PFSK-1 (cell line): Measurements from ENCODE around the gene ZFYVE26.

Experiments used
- FOXP2 ChIP-seq: optimal IDR thresholded peaks from 2 replicates; pipeline ENCODE3; 2011; ENCODE audit warnings: borderline replicate concordance, control low read depth, inconsistent platforms; ENCODE audit not compliant: insufficient read depth; ENCODE audit errors: extremely low read length, extremely low read depth
- POLR2AphosphoS5 ChIP-seq: IDR thresholded peaks from 2 replicates; pipeline ENCODE4 v1.6.1; 2012; ENCODE audit warnings: low read depth, mild to moderate bottlenecking, control low read depth, low read length, moderate library complexity
- SIN3A ChIP-seq: IDR thresholded peaks from 2 replicates; pipeline ENCODE4 v1.6.1; 2012; ENCODE audit warnings: mild to moderate bottlenecking, low read length, moderate library complexity, borderline replicate concordance; ENCODE audit not compliant: insufficient read depth
- TAF1 ChIP-seq: IDR thresholded peaks from 2 replicates; pipeline ENCODE4 v1.6.1; 2012; ENCODE audit warnings: low read length, control low read depth, borderline replicate concordance; ENCODE audit not compliant: insufficient read depth
- TF ChIP-seq, protein P1 (sequence below), 2 experiments: IDR thresholded peaks; 2 replicates each; pipeline versions ENCODE4 v1.6.1 to v1.8.0; 2011 to 2012; ENCODE audit warnings: low read depth in 2 of 2, low read length in 2 of 2, control low read depth in 1 of 2, inconsistent platforms in 1 of 2, mild to moderate bottlenecking in 1 of 2, moderate library complexity in 1 of 2; ENCODE audit not compliant: insufficient read depth in 1 of 2

DNA sequence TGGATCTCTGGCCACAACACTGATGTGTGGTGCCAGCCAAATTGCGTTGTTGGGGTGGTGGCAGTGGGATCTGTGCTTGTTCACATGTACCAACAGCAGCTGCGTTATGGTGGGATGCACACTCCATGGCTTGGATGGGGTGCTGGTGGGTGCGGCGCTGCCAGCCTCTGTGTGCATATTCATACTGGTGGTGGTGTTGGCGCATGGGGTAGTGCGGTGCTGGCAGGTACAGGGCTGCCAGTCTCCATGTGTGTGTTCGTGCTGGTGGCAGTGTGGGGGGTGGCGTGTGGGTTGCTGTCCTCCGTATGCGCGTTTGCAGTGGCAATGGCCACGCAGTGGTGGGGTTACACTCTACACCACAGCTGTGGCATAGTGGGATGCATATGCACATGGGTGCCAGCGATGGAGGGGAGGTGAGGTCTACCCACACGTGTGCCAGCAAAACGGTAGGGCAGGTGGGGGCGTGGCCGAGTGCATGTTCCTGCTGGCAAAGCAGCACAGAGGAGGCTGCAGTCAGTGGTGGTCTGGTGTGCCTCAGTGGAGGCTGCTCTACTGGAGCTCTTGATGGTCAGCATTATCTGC lies 29.7 kb upstream of the ZFYVE26 start:
- TF ChIP-seq POLR2AphosphoS5 (no peak), TAF1 (no peak), SIN3A (no peak), FOXP2 (no peak)
- TF ChIP-seq, protein P1, sequence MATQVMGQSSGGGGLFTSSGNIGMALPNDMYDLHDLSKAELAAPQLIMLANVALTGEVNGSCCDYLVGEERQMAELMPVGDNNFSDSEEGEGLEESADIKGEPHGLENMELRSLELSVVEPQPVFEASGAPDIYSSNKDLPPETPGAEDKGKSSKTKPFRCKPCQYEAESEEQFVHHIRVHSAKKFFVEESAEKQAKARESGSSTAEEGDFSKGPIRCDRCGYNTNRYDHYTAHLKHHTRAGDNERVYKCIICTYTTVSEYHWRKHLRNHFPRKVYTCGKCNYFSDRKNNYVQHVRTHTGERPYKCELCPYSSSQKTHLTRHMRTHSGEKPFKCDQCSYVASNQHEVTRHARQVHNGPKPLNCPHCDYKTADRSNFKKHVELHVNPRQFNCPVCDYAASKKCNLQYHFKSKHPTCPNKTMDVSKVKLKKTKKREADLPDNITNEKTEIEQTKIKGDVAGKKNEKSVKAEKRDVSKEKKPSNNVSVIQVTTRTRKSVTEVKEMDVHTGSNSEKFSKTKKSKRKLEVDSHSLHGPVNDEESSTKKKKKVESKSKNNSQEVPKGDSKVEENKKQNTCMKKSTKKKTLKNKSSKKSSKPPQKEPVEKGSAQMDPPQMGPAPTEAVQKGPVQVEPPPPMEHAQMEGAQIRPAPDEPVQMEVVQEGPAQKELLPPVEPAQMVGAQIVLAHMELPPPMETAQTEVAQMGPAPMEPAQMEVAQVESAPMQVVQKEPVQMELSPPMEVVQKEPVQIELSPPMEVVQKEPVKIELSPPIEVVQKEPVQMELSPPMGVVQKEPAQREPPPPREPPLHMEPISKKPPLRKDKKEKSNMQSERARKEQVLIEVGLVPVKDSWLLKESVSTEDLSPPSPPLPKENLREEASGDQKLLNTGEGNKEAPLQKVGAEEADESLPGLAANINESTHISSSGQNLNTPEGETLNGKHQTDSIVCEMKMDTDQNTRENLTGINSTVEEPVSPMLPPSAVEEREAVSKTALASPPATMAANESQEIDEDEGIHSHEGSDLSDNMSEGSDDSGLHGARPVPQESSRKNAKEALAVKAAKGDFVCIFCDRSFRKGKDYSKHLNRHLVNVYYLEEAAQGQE (IDR thresholded peaks at IDR 0.05; ENCODE audit: insufficient read depth in 1 of 2, low read depth in 2 of 2, low read length in 2 of 2), result no peak
